ENCODE measurements around the gene COL16A1.

Gene COL16A1

GRCh38 chr1:31703431-31704270 lies at the start of gene COL16A1:
TSS of gene COL16A1 (minus strand) at chr1:31704017. CDS start at chr1:31702193, 1,824 bp downstream.
- Mint-ChIP-seq H3K4me3 (peak within 1 kb of the TSS; percentile 9), H3K27me3 (peaks cover 42% of the 10 kb centered on the region), H3K9me3 (no peaks in the 10 kb centered on the region), H3K27ac (peak within 1 kb of the TSS; percentile 55), H3K36me3 (ENCODE audit: low read depth) (no peaks in the 10 kb centered on the region), H3K4me1 (peaks cover 51% of the 10 kb centered on the region)
- DNase-seq (no peak), ATAC-seq (no peak)

- Mint-ChIP-seq H3K27me3 (no peaks in the 10 kb centered on the region), H3K36me3 (ENCODE audit: low read depth) (no peaks in the 10 kb centered on the region), H3K4me1 (peaks cover 22% of the 10 kb centered on the region), H3K27ac (no peak overlapping the region), H3K4me3 (no peak overlapping the region), H3K9me3 (no peaks in the 10 kb centered on the region)
- ATAC-seq (no peak), DNase-seq (no peak)
Observed at GRCh38 chr1:31752952-31753475, 49.2 kb upstream of the COL16A1 start.

GRCh38 chr1:31752258-31752657 lies 48.4 kb upstream of the COL16A1 start:
- Mint-ChIP-seq H3K4me3 (no peak overlapping the region), H3K9me3 (no peaks in the 10 kb centered on the region), H3K36me3 (ENCODE audit: low read depth) (no peaks in the 10 kb centered on the region), H3K27me3 (no peaks in the 10 kb centered on the region), H3K4me1 (peaks cover 27% of the 10 kb centered on the region), H3K27ac (peak overlapping the region; percentile 51)
- ATAC-seq (no peak), DNase-seq (no peak)

GRCh38 chr1:31751822-31752241 lies 48.0 kb upstream of the COL16A1 start:
- Mint-ChIP-seq H3K4me3 (no peak overlapping the region), H3K4me1 (peaks cover 31% of the 10 kb centered on the region), H3K9me3 (no peaks in the 10 kb centered on the region), H3K36me3 (ENCODE audit: low read depth) (no peaks in the 10 kb centered on the region), H3K27me3 (no peaks in the 10 kb centered on the region), H3K27ac (peak overlapping the region; percentile 51)
- DNase-seq (no peak), ATAC-seq (no peak)

GRCh38 chr1:31750858-31751510 lies 47.2 kb upstream of the COL16A1 start:
- Mint-ChIP-seq H3K27ac (no peak overlapping the region), H3K27me3 (no peaks in the 10 kb centered on the region), H3K9me3 (no peaks in the 10 kb centered on the region), H3K36me3 (ENCODE audit: low read depth) (no peaks in the 10 kb centered on the region), H3K4me1 (peaks cover 35% of the 10 kb centered on the region), H3K4me3 (no peak overlapping the region)
- DNase-seq = no peak
- peak; percentile 30 for ATAC-seq

- ATAC-seq (no peak), DNase-seq (no peak)
- Mint-ChIP-seq H3K27me3 (no peaks in the 10 kb centered on the region), H3K9me3 (no peaks in the 10 kb centered on the region), H3K27ac (no peak overlapping the region), H3K4me1 (peaks cover 35% of the 10 kb centered on the region), H3K36me3 (ENCODE audit: low read depth) (no peaks in the 10 kb centered on the region), H3K4me3 (no peak overlapping the region)
Observed at GRCh38 chr1:31749785-31750735, 46.2 kb upstream of the COL16A1 start.

GRCh38 chr1:31748365-31748764 lies 44.5 kb upstream of the COL16A1 start:
- no peaks in the 10 kb centered on the region for H3K9me3 Mint-ChIP-seq
- no peaks in the 10 kb centered on the region for H3K36me3 Mint-ChIP-seq (ENCODE audit: low read depth)
- DNase-seq (no peak), ATAC-seq (no peak)
- no peak overlapping the region for H3K27ac Mint-ChIP-seq
- H3K27me3 Mint-ChIP-seq = no peaks in the 10 kb centered on the region
- no peak overlapping the region for H3K4me3 Mint-ChIP-seq
- H3K4me1 Mint-ChIP-seq = peaks cover 35% of the 10 kb centered on the region

GRCh38 chr1:31747304-31747703 lies 43.5 kb upstream of the COL16A1 start:
- Mint-ChIP-seq H3K4me3 (no peak overlapping the region), H3K27ac (peak overlapping the region; percentile 57), H3K27me3 (no peaks in the 10 kb centered on the region), H3K36me3 (ENCODE audit: low read depth) (no peaks in the 10 kb centered on the region), H3K4me1 (peaks cover 32% of the 10 kb centered on the region), H3K9me3 (no peaks in the 10 kb centered on the region)
- ATAC-seq (no peak), DNase-seq (no peak)

GRCh38 chr1:31746687-31747086 lies 42.9 kb upstream of the COL16A1 start:
- H3K27me3 Mint-ChIP-seq = no peaks in the 10 kb centered on the region
- H3K27ac Mint-ChIP-seq = peak overlapping the region; percentile 50
- H3K9me3 Mint-ChIP-seq = no peaks in the 10 kb centered on the region
- DNase-seq (no peak), ATAC-seq (no peak)
- H3K4me3 Mint-ChIP-seq = no peak overlapping the region
- peaks cover 26% of the 10 kb centered on the region for H3K4me1 Mint-ChIP-seq
- no peaks in the 10 kb centered on the region for H3K36me3 Mint-ChIP-seq (ENCODE audit: low read depth)

GRCh38 chr1:31745946-31746670 lies 42.3 kb upstream of the COL16A1 start:
- ATAC-seq (no peak), DNase-seq (no peak)
- Mint-ChIP-seq H3K27me3 (no peaks in the 10 kb centered on the region), H3K4me1 (peaks cover 22% of the 10 kb centered on the region), H3K9me3 (no peaks in the 10 kb centered on the region), H3K4me3 (no peak overlapping the region), H3K27ac (no peak overlapping the region), H3K36me3 (ENCODE audit: low read depth) (no peaks in the 10 kb centered on the region)

GRCh38 chr1:31745096-31745945 lies 41.5 kb upstream of the COL16A1 start:
- H3K27me3 Mint-ChIP-seq = no peaks in the 10 kb centered on the region
- no peak overlapping the region for H3K27ac Mint-ChIP-seq
- DNase-seq (peak; percentile 68), ATAC-seq (peak; percentile 73)
- H3K4me3 Mint-ChIP-seq = no peak overlapping the region
- H3K9me3 Mint-ChIP-seq = no peaks in the 10 kb centered on the region
- peaks cover 14% of the 10 kb centered on the region for H3K4me1 Mint-ChIP-seq
- H3K36me3 Mint-ChIP-seq (ENCODE audit: low read depth) = no peaks in the 10 kb centered on the region

- H3K4me3 Mint-ChIP-seq = no peak overlapping the region
Observed at GRCh38 chr1:31744165-31744888, 40.5 kb upstream of the COL16A1 start.

More at GRCh38 chr1:31744165-31744888, 40.5 kb upstream of the COL16A1 start:
- Mint-ChIP-seq H3K27ac (no peak overlapping the region), H3K9me3 (no peaks in the 10 kb centered on the region), H3K27me3 (no peaks in the 10 kb centered on the region), H3K36me3 (ENCODE audit: low read depth) (no peaks in the 10 kb centered on the region), H3K4me1 (peaks cover 17% of the 10 kb centered on the region)
- DNase-seq (no peak), ATAC-seq (no peak)
